ENCODE data around the gene EMCN.
"Not testable (repeated sequence)": the region's sequence is repeated elsewhere in the genome, so short reads cannot be mapped to it uniquely, and the experiment has no call there.

The EMCN gene

GRCh38 chr4:100489305-100489704, 28.5 kb downstream of the EMCN start:
- DNase-seq, result no peak

GRCh38 chr4:100486496-100486895, 31.3 kb downstream of the EMCN start:
- DNase-seq, result no peak

- no peak for DNase-seq
These were observed 34.0 kb downstream of the EMCN start for GRCh38 chr4:100483796-100484195.

- DNase-seq, result no peak
These were observed 37.9 kb downstream of the EMCN start for GRCh38 chr4:100479971-100480370.

- no peak for DNase-seq
These were observed 48.3 kb downstream of the EMCN start for GRCh38 chr4:100469555-100469954.

- DNase-seq, result no peak
These were observed 51.3 kb downstream of the EMCN start for GRCh38 chr4:100466501-100466900.

GRCh38 chr4:100461807-100462605, 55.8 kb downstream of the EMCN start:
- DNase-seq, result no peak

GRCh38 chr4:100450449-100450848, 67.4 kb downstream of the EMCN start:
- DNase-seq, result no peak

GRCh38 chr4:100431416-100431815, 86.4 kb downstream of the EMCN start:
- DNase-seq, result no peak

GRCh38 chr4:100430451-100430850, 87.4 kb downstream of the EMCN start:
- DNase-seq, result no peak

GRCh38 chr4:100429616-100430015, 88.2 kb downstream of the EMCN start:
- no peak for DNase-seq

GRCh38 chr4:100428051-100428450, 89.8 kb downstream of the EMCN start:
- DNase-seq, result no peak

- no peak for DNase-seq
These were observed 93.4 kb downstream of the EMCN start for GRCh38 chr4:100424376-100424775.

GRCh38 chr4:100422894-100423293, 94.9 kb downstream of the EMCN start:
- DNase-seq, result no peak

- DNase-seq, result no peak
These were observed 96.4 kb downstream of the EMCN start for GRCh38 chr4:100421361-100421978.

- DNase-seq, result no peak
These were observed 97.3 kb downstream of the EMCN start for GRCh38 chr4:100420571-100420970.

GRCh38 chr4:100417565-100417964, 100.3 kb downstream of the EMCN start:
- DNase-seq, result no peak

- no peak for DNase-seq
These were observed 103.6 kb downstream of the EMCN start for GRCh38 chr4:100414016-100414790.

GRCh38 chr4:100391863-100392262, 126.0 kb downstream of the EMCN start:
- no peak for DNase-seq

GRCh38 chr4:100391086-100391485, 126.7 kb downstream of the EMCN start:
- no peak for DNase-seq

- no peak for DNase-seq
These were observed 131.6 kb downstream of the EMCN start for GRCh38 chr4:100386270-100386669.

- DNase-seq, result not testable (repeated sequence)
These were observed 137.4 kb downstream of the EMCN start for GRCh38 chr4:100380401-100380800.

GRCh38 chr4:100379583-100380105, 138.2 kb downstream of the EMCN start:
- no peak for DNase-seq

GRCh38 chr4:100372432-100372831, 145.4 kb downstream of the EMCN start:
- no peak for DNase-seq

Measured in CD4-positive, alpha-beta T cell treated with Interferon gamma for 1 hour (primary cell).